Measurements from ENCODE around the gene RGP1. TPM values are rescaled to one million over a fixed set of nuclear protein-coding genes. Genes with fewer than 3 reads are reported as not detected.

RGP1 gene
- total and polyA plus RNA-seq, 9 of the 15 experiments (the other 6 are each of a cell fraction or from before 2014, with no cell fraction given): 0.42 to 13.8 (median 6.7) TPM

DNA sequence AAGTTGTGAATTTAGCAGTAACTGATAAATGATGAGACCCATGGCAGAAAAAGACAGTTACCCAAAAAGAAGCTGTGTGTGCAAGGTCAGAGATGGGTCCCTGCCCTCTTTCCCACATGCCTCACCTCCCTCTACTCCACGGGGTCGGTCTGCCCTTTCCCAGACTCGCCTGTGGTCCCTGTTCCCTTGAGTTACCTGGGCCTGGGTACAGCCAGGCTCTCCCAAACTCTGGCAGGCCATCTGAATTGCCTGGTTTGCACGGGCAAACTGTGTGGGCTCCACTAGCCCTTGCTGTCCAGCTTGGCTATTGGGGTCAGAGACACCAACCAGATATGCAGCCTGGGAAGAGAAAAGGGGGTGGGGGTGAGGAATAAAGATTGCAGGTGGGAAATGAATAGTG, 40.9 kb upstream of the RGP1 start:
- H3K9me3 ChIP-seq (replicated peaks; ENCODE audit: control insufficient read depth, insufficient read depth, low read depth, low read length): no peaks in the 10 kb centered on the region
- ChIA-PET CTCF (ENCODE audit: low intra/inter-chr PET ratio) (no interaction called here), POLR2A (interaction anchor here (0.7 to 1.8 kb wide), 3 partner anchors 11 to 44 kb away, joined by 3 to 8 read pairs (median 4); no protein-coding TSS in a partner anchor)
- no peak overlapping the region for H2AFZ ChIP-seq (ENCODE audit: low read depth, low read length)
- no peak overlapping the region for H3K4me3 ChIP-seq
- no peak overlapping the region for H3K4me2 ChIP-seq (ENCODE audit: insufficient read depth, low read length)
- H3K9ac ChIP-seq (ENCODE audit: insufficient read depth in 1 of 2, low read depth in 2 of 2, low read length in 2 of 2): no peak overlapping the region
- no peak for ATAC-seq
- intact Hi-C loops (cut with micrococcal nuclease): no loop called here
- H3K27ac ChIP-seq (ENCODE audit: extremely low read depth, low read depth, low read length): no peak overlapping the region
- H4K20me1 ChIP-seq (replicated peaks; ENCODE audit: control insufficient read depth, insufficient read depth, low read length): no peaks in the 10 kb centered on the region
- H3K79me2 ChIP-seq (ENCODE audit: control insufficient read depth, insufficient read depth, low read length): no peaks in the 10 kb centered on the region
- H3K27me3 ChIP-seq (ENCODE audit: control insufficient read depth in 2 of 2, insufficient read depth in 2 of 2, low read length in 2 of 2): no peaks in the 10 kb centered on the region
- peaks cover 3% of the 10 kb centered on the region for H3K9me1 ChIP-seq (ENCODE audit: control insufficient read depth, insufficient read depth, low read length)
- in situ Hi-C loops (cut with MboI): no loop called here
- no peaks in the 10 kb centered on the region for H3K4me1 ChIP-seq (replicated peaks in 1 of 2; ENCODE audit: control insufficient read depth in 2 of 2, insufficient read depth in 2 of 2, low read length in 2 of 2)
- no peak for FAIRE-seq
- BruUV-seq (replicated peaks): no TSS peak
- WGBS (ENCODE audit: insufficient coverage, low coverage, missing lambda C conversion rate): 98% methylated on average over 4 of the region's 4 CpGs
- no peak for TF ChIP-seq CHD2 (IDR thresholded peaks at IDR 0.05; ENCODE audit: low read depth, low read length)
- TF ChIP-seq, protein P1, sequence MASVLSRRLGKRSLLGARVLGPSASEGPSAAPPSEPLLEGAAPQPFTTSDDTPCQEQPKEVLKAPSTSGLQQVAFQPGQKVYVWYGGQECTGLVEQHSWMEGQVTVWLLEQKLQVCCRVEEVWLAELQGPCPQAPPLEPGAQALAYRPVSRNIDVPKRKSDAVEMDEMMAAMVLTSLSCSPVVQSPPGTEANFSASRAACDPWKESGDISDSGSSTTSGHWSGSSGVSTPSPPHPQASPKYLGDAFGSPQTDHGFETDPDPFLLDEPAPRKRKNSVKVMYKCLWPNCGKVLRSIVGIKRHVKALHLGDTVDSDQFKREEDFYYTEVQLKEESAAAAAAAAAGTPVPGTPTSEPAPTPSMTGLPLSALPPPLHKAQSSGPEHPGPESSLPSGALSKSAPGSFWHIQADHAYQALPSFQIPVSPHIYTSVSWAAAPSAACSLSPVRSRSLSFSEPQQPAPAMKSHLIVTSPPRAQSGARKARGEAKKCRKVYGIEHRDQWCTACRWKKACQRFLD (CRISPR knock-in tag; IDR thresholded peaks at IDR 0.05): no peak
- TF ChIP-seq, protein P2, sequence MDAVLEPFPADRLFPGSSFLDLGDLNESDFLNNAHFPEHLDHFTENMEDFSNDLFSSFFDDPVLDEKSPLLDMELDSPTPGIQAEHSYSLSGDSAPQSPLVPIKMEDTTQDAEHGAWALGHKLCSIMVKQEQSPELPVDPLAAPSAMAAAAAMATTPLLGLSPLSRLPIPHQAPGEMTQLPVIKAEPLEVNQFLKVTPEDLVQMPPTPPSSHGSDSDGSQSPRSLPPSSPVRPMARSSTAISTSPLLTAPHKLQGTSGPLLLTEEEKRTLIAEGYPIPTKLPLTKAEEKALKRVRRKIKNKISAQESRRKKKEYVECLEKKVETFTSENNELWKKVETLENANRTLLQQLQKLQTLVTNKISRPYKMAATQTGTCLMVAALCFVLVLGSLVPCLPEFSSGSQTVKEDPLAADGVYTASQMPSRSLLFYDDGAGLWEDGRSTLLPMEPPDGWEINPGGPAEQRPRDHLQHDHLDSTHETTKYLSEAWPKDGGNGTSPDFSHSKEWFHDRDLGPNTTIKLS (IDR thresholded peaks at IDR 0.05; ENCODE audit: borderline replicate concordance, low read depth): no peak
- DNase-seq (ENCODE audit: extremely low read depth in 1 of 4, low spot score in 3 of 4): no peak
- peaks cover 91% of the 10 kb centered on the region for H3K36me3 ChIP-seq (ENCODE audit: control insufficient read depth, insufficient read depth, low read length)
